ENCODE measurements around the gene CBX2. TPM values are rescaled to one million over a fixed set of nuclear protein-coding genes. Genes with fewer than 3 reads are reported as not detected.
A peak's percentile ranks its signal among the peaks of the same experiment; 100 is the strongest.

Gene CBX2
- total and polyA plus RNA-seq, 2 donors = 4.4 to 12.8 TPM

GRCh38 chr17:79804856-79805696 lies 27.1 kb downstream of the CBX2 start:
- no peak for DNase-seq (ENCODE audit: low read depth in 6 of 9, low spot score in 9 of 9)
- Histone ChIP-seq H3K4me3 (ENCODE audit: low read length in 2 of 2) (peak overlapping the region; percentile 38 to 46), H3K4me1 (ENCODE audit: control insufficient read depth in 2 of 2, insufficient read depth in 2 of 2, low read length in 2 of 2) (peaks cover 35 to 85% of the 10 kb centered on the region in 2 donors), H3K36me3 (ENCODE audit: control insufficient read depth in 2 of 2, insufficient read depth in 2 of 2, low read length in 1 of 2) (no peaks in the 10 kb centered on the region), H3K27me3 (ENCODE audit: control insufficient read depth in 2 of 2, insufficient read depth in 1 of 2, low read length in 1 of 2) (peaks cover 99% of the 10 kb centered on the region in 2 donors), H3K9me3 (ENCODE audit: control insufficient read depth in 2 of 2, insufficient read depth in 1 of 2, low read length in 1 of 2) (peaks cover 5 to 42% of the 10 kb centered on the region in 2 donors), H3K27ac (ENCODE audit: low read depth in 1 of 2, low read length in 1 of 2) (peak overlapping the region; percentile 32 to 64)
- WGBS = 10% methylated on average over 22 of the region's 22 CpGs

- WGBS = 23% methylated on average over 4 of the region's 4 CpGs
- Histone ChIP-seq H3K27me3 (ENCODE audit: control insufficient read depth in 2 of 2, insufficient read depth in 1 of 2, low read length in 1 of 2) (peaks cover 97 to 98% of the 10 kb centered on the region in 2 donors), H3K9me3 (ENCODE audit: control insufficient read depth in 2 of 2, insufficient read depth in 1 of 2, low read length in 1 of 2) (peaks cover 3 to 34% of the 10 kb centered on the region in 2 donors), H3K27ac (ENCODE audit: low read depth in 1 of 2, low read length in 1 of 2) (no peak overlapping the region), H3K36me3 (ENCODE audit: control insufficient read depth in 2 of 2, insufficient read depth in 2 of 2, low read length in 1 of 2) (no peaks in the 10 kb centered on the region), H3K4me3 (ENCODE audit: low read length in 2 of 2) (no peak overlapping the region), H3K4me1 (ENCODE audit: control insufficient read depth in 2 of 2, insufficient read depth in 2 of 2, low read length in 2 of 2) (peaks cover 31 to 84% of the 10 kb centered on the region in 2 donors)
- DNase-seq (ENCODE audit: low read depth in 6 of 9, low spot score in 9 of 9) = no peak
These were observed 28.5 kb downstream of the CBX2 start for GRCh38 chr17:79806446-79806760.

GRCh38 chr17:79806863-79807720 lies 29.1 kb downstream of the CBX2 start:
- no peak overlapping the region for H3K4me3 ChIP-seq (ENCODE audit: low read length in 2 of 2)
- no peaks in the 10 kb centered on the region for H3K36me3 ChIP-seq (ENCODE audit: control insufficient read depth in 2 of 2, insufficient read depth in 2 of 2, low read length in 1 of 2)
- peaks cover 3 to 36% of the 10 kb centered on the region in 2 donors for H3K9me3 ChIP-seq (ENCODE audit: control insufficient read depth in 2 of 2, insufficient read depth in 1 of 2, low read length in 1 of 2)
- DNase-seq (ENCODE audit: low read depth in 6 of 9, low spot score in 9 of 9) = no peak
- 34% methylated on average over 13 of the region's 13 CpGs for WGBS
- H3K4me1 ChIP-seq (ENCODE audit: control insufficient read depth in 2 of 2, insufficient read depth in 2 of 2, low read length in 2 of 2) = peaks cover 36 to 84% of the 10 kb centered on the region in 2 donors
- peaks cover 97 to 98% of the 10 kb centered on the region in 2 donors for H3K27me3 ChIP-seq (ENCODE audit: control insufficient read depth in 2 of 2, insufficient read depth in 1 of 2, low read length in 1 of 2)
- H3K27ac ChIP-seq (ENCODE audit: low read depth in 1 of 2, low read length in 1 of 2) = no peak overlapping the region

GRCh38 chr17:79808763-79809529 lies 31.0 kb downstream of the CBX2 start:
- 13% methylated on average over 20 of the region's 20 CpGs for WGBS
- Histone ChIP-seq H3K4me3 (ENCODE audit: low read length in 2 of 2) (no peak overlapping the region), H3K9me3 (ENCODE audit: control insufficient read depth in 2 of 2, insufficient read depth in 1 of 2, low read length in 1 of 2) (peaks cover 0 to 23% of the 10 kb centered on the region in 2 donors), H3K27me3 (ENCODE audit: control insufficient read depth in 2 of 2, insufficient read depth in 1 of 2, low read length in 1 of 2) (peaks cover 94 to 96% of the 10 kb centered on the region in 2 donors), H3K36me3 (ENCODE audit: control insufficient read depth in 2 of 2, insufficient read depth in 2 of 2, low read length in 1 of 2) (no peaks in the 10 kb centered on the region), H3K4me1 (ENCODE audit: control insufficient read depth in 2 of 2, insufficient read depth in 2 of 2, low read length in 2 of 2) (peaks cover 45 to 78% of the 10 kb centered on the region in 2 donors), H3K27ac (ENCODE audit: low read depth in 1 of 2, low read length in 1 of 2) (no peak overlapping the region)
- DNase-seq (ENCODE audit: low read depth in 6 of 9, low spot score in 9 of 9) = peak in 2 of 9 donors; percentile 68 to 81

GRCh38 chr17:79809530-79810129 lies 31.7 kb downstream of the CBX2 start:
- WGBS = 5% methylated on average over 40 of the region's 40 CpGs
- peaks cover 47 to 78% of the 10 kb centered on the region in 2 donors for H3K4me1 ChIP-seq (ENCODE audit: control insufficient read depth in 2 of 2, insufficient read depth in 2 of 2, low read length in 2 of 2)
- DNase-seq (ENCODE audit: low read depth in 6 of 9, low spot score in 9 of 9) = no peak
- H3K9me3 ChIP-seq (ENCODE audit: control insufficient read depth in 2 of 2, insufficient read depth in 1 of 2, low read length in 1 of 2) = peaks cover 0 to 18% of the 10 kb centered on the region in 2 donors
- H3K27me3 ChIP-seq (ENCODE audit: control insufficient read depth in 2 of 2, insufficient read depth in 1 of 2, low read length in 1 of 2) = peaks cover 94 to 96% of the 10 kb centered on the region in 2 donors
- H3K4me3 ChIP-seq (ENCODE audit: low read length in 2 of 2) = peak overlapping the region in 1 of 2 donors; percentile 44
- H3K27ac ChIP-seq (ENCODE audit: low read depth in 1 of 2, low read length in 1 of 2) = no peak overlapping the region
- H3K36me3 ChIP-seq (ENCODE audit: control insufficient read depth in 2 of 2, insufficient read depth in 2 of 2, low read length in 1 of 2) = no peaks in the 10 kb centered on the region

- Histone ChIP-seq H3K4me3 (ENCODE audit: low read length in 2 of 2) (peak overlapping the region; percentile 19 to 44), H3K4me1 (ENCODE audit: control insufficient read depth in 2 of 2, insufficient read depth in 2 of 2, low read length in 2 of 2) (peaks cover 52 to 76% of the 10 kb centered on the region in 2 donors), H3K27ac (ENCODE audit: low read depth in 1 of 2, low read length in 1 of 2) (peak overlapping the region in 1 of 2 donors; percentile 23), H3K27me3 (ENCODE audit: control insufficient read depth in 2 of 2, insufficient read depth in 1 of 2, low read length in 1 of 2) (peaks cover 94 to 96% of the 10 kb centered on the region in 2 donors), H3K9me3 (ENCODE audit: control insufficient read depth in 2 of 2, insufficient read depth in 1 of 2, low read length in 1 of 2) (peaks cover 0 to 17% of the 10 kb centered on the region in 2 donors), H3K36me3 (ENCODE audit: control insufficient read depth in 2 of 2, insufficient read depth in 2 of 2, low read length in 1 of 2) (no peaks in the 10 kb centered on the region)
- WGBS = under 1% methylated on average over 79 of the region's 79 CpGs
- peak in 7 of 9 donors; percentile 73 to 95 (median 92) for DNase-seq (ENCODE audit: low read depth in 6 of 9, low spot score in 9 of 9)
These were observed 32.4 kb downstream of the CBX2 start for GRCh38 chr17:79810130-79811010.

GRCh38 chr17:79811011-79811867 lies 33.3 kb downstream of the CBX2 start:
- peak in 2 of 9 donors; percentile 55 to 71 for DNase-seq (ENCODE audit: low read depth in 6 of 9, low spot score in 9 of 9)
- H3K27me3 ChIP-seq (ENCODE audit: control insufficient read depth in 2 of 2, insufficient read depth in 1 of 2, low read length in 1 of 2) = peaks cover 94 to 95% of the 10 kb centered on the region in 2 donors
- WGBS = 3% methylated on average over 66 of the region's 66 CpGs
- peaks cover 52 to 75% of the 10 kb centered on the region in 2 donors for H3K4me1 ChIP-seq (ENCODE audit: control insufficient read depth in 2 of 2, insufficient read depth in 2 of 2, low read length in 2 of 2)
- peak overlapping the region in 1 of 2 donors; percentile 41 for H3K4me3 ChIP-seq (ENCODE audit: low read length in 2 of 2)
- H3K9me3 ChIP-seq (ENCODE audit: control insufficient read depth in 2 of 2, insufficient read depth in 1 of 2, low read length in 1 of 2) = peaks cover 0 to 17% of the 10 kb centered on the region in 2 donors
- no peak overlapping the region for H3K27ac ChIP-seq (ENCODE audit: low read depth in 1 of 2, low read length in 1 of 2)
- H3K36me3 ChIP-seq (ENCODE audit: control insufficient read depth in 2 of 2, insufficient read depth in 2 of 2, low read length in 1 of 2) = no peaks in the 10 kb centered on the region
